ENCODE results near the gene LGALS14.
A peak's percentile ranks its signal among the peaks of the same experiment; 100 is the strongest.
"Not testable (repeated sequence)": the region's sequence is repeated elsewhere in the genome, so short reads cannot be mapped to it uniquely, and the experiment has no call there.

LGALS14 gene, protein sequence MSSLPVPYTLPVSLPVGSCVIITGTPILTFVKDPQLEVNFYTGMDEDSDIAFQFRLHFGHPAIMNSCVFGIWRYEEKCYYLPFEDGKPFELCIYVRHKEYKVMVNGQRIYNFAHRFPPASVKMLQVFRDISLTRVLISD

DNA sequence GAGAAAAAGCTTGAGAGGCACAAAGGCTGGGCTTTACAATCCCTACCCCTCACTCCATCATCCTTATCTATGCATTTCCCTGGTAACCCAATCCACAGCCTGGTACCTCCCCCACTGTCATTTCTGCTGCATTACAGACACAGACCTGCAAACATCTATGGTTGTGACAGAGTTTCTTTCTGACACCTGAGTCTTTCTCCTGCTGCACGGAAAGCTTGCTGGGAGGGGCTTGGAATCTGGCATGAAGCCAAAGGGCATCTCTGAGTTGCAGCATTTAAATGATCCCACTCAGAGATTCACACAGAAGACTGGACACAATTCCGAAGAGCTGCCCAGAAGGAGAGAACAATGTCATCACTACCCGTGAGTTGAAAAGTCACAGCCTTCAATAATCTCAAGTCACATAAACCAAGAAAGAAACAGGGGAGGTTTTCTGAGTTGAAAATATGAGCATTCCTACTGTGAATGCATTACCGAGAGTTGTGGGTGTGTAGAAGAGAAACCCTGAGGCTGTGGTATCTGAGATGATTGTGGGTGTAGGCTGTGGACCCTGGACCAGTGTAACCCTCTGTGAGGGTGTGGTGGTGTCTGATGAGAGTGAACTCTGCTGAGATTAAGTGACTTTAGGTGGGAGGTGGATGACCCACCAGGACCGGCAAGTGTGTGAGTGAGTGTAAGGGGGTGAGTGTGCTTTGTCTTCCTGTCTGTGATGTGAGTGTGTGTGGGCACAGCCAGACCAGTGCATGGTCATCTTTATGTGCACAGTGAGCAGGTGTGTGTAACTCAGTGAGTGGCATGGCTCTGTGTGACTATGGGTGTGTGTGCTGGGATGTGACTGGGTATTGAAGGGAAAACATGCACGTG, at the start of gene LGALS14:
TSS of gene LGALS14 (plus strand) at position 301 of the 864 bp plus-strand sequence. CDS start at position 349, 48 bp downstream.
- DNase-seq, result no peak

DNA sequence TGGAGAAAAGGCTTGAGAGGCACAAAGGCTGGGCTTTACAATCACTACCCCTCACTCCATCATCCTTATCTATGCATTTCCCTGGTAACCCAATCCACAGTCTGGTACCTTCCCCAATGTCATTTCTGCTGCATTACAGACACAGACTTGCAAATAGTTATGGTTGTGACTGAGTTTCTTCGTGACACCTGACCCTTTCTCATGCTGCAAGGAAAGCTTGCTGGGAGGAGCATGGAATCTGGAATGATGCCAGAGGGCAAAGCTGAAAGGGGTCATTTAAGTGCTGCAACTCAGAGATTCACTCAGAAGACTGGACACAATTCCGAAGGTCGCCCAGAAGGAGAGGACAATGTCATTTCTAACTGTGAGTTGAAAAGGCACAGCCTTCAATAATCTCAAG, 48.7 kb upstream of the LGALS14 start, which contains the start of gene LGALS16:
TSS of gene LGALS16 (plus strand) at position 301 of the 400 bp plus-strand sequence. CDS start at position 350, 49 bp downstream.
- DNase-seq, result no peak

DNA sequence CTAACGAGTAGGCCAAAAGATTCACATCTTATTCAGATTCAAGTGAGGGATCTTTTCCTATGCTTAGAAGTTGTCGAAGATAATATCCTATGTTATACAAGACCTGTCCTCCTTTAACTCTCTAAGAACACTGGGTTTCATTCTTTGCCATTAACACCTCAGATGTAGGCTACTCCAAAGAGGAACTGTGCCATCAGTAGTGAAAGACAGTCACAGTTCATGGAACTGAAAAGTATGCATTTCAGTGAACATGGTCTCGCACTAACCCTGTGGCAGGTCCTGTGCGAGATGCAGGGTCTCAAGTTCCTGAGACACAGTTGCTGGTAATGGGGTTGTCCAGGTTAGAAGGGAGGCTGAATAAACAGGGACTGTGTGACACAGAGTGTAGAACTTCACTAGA, 44.5 kb upstream of the LGALS14 start:
- no peak for DNase-seq

DNA sequence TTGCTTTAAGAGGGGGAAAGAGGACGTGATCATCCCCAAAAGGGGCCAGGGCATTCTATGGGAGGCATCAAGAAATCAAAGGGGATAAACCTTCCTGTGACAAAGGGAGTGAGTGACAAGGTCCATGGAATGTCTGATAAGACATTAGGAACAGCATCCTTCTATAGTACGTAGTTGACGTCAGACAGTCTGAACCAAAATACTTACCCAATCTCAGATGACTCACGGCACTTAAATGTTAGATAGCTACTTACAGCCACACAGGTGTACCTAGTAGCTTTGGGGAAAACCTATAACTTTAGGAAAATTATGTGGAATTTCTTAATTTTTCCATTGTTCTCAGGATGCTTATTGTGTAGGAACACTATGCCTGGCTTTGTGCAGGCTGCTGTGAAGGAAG, 43.6 kb upstream of the LGALS14 start:
- DNase-seq, result no peak

DNA sequence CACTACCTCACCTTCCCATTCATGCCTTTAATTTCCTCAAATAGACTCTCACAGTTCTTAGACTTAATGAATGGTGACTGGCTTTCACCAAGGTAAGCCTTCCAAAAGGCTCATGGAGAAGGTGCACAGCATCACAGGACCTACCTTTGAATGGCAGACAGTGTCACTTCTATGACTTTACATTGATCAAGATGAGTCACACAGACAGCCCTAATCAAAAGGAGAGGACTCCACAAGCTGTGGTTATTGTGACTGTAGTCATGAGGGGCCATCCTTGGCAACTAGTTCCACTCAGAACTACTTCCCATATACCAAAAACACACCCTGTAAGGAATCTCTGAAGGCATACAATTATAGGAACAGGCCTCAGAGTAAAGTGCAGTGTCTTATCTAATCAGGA, 42.7 kb upstream of the LGALS14 start:
- no peak for DNase-seq

DNA sequence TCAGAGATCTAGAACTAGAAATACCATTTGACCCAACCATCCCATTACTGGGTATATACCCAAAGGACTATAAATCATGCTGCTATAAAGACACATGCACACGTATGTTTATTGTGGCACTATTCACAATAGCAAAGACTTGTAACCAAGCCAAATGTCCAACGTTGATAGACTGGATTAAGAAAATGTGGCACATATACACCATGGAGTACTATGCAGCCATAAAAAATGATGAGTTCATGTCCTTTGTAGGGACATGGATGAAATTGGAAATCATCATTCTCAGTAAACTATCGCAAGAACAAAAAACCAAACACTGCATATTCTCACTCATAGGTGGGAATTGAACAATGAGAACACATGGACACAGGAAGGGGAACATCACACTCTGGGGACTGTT, 34.4 kb upstream of the LGALS14 start:
- DNase-seq, result not testable (repeated sequence)

DNA sequence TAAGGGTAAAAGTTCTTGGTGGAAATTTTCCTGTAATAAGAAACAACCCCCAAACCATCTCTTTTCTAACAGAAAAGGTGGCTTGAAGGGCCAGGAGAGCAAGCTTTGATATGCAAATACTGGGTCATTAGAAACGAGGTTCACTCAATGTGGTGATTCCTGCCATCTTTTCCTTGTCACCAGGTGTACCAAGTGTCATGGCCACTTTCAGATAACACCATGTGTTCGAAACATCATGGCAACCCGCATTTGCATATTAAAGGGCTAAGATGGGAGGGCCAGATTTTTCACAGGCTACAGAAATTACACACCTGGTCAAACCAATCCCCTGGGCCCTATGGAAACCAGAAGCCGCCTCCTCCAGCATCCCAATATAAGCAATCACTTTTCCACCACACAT, 33.3 kb upstream of the LGALS14 start:
- no peak for DNase-seq

DNA sequence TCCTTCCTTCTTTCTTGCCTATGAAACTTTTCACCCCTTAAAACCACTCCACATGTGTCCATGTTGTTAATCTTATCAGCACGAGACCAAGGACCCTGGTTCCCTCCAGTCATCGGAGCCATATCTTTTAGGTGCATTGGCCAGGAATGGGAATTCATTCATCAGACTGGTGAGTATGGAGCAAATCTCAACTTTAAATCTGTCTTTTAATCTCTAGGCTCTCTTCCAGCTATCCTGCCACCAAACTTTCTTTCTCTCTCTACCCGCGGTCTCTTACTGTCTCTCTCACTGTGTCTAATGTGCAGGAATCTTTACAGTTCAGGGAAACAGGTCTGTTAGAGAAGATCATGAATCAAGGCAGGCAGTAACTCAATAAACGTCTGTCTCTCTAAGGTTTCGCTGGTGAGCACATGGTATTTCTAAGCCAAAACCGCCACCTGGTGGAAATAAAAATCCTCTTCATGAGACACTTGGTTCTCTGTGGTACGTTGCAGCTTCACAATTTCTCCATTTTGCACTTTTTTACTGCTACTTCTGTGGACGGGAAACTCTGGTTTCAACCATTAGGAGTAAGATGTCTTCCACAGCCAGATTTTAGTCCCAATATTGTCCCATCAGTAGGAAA, 32.4 kb upstream of the LGALS14 start:
- DNase-seq, result peak; percentile 44

DNA sequence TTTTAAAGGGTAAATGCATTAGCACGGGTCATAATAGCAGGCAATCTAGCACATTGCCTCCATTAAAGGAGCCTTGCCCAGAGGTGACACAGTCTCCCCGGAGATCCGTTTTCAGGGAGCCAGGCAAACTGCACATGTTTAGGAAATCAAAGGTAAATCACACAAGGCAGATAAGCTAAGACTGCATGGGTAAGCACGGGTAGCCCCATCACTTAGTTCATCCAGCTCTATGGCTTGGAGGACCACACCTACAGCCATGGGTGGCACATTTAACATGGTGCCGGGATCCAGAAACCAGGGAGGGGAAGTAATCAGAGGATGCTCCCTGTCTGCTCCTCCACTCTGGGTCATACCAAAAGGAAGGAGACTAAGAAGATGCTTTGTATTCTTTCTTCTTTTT, 31.8 kb upstream of the LGALS14 start:
- no peak for DNase-seq

DNA sequence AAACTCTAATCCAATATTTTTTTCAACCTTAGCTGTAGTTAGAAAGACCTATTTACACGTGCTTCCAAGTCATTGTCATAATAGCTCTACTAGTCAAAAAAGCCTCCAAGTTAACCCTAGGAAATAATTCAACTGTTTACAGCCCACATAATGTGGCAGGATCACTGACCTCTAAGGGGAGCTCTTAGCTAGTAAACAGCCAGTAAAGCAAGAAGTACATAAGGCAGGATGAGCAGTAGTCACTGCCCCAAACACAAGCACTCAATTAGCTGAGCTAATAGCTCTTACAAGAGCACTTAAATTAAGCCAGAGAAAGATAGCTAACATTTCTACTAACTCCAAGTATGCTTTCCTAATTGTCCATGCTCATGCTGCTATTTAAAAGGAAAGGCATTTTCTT, 30.4 kb upstream of the LGALS14 start:
- not testable (repeated sequence) for DNase-seq

DNA sequence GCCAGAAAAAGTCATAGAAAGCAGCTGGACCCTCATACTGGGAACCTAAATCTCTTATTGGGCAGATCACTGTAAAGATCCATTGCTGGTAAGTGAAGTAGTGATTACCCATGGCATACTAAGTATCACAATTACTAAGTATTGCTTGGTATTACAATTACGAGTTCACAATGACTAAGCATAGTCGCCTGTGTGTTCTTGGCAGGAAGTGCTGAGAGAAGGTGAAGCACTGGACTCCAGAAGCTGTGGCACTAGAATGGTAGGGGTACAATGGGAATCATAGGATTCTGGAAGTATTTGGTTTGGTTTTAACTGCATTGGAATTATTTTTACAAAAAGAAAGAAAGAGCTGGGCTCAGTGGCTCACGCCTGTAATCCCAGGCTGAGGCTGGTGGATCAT, 28.3 kb upstream of the LGALS14 start:
- DNase-seq, result no peak

DNA sequence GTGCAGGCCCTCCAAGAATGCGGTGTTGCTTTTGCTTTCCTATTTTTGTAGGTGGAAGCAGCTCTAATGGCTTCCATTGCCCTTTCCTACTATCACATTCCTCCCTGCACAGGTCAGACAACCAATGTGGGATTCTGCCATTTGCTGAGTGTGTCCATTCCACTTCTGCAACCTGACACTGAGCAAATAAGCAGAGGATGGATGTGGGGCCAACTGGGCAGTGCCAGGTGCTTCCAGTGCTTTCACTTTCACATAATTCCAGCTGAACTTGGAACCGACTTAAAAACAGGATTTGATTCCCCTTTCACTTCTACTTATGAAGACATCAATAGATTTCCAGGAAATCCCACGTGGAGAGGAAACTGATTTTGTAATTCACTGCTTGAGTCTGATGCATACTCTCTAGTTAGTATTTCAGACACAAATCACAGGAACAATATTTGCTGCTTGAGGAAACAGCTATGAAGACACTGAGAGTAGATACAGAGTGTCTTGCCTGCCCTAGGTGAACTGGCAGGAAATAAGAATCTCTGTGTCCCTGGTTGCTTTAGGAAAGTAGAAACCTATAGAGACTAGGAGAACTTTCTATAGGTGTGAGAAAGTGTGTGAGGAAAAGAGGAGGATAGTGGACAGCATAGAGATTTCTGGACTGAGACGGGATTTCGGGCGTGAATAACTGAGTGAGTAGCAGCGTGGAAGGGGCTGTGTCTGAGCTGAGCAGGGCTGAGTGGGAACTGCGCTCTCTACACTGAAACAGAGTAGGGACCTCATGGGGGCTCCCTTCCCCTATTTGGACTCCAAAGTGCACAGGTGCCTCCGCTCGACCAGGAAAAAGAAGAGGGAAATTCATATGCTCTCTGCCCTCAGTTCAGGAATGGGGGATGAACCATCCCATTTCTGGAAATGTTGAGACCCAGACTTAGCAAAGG, 26.1 kb upstream of the LGALS14 start:
- DNase-seq, result peak; percentile 79

DNA sequence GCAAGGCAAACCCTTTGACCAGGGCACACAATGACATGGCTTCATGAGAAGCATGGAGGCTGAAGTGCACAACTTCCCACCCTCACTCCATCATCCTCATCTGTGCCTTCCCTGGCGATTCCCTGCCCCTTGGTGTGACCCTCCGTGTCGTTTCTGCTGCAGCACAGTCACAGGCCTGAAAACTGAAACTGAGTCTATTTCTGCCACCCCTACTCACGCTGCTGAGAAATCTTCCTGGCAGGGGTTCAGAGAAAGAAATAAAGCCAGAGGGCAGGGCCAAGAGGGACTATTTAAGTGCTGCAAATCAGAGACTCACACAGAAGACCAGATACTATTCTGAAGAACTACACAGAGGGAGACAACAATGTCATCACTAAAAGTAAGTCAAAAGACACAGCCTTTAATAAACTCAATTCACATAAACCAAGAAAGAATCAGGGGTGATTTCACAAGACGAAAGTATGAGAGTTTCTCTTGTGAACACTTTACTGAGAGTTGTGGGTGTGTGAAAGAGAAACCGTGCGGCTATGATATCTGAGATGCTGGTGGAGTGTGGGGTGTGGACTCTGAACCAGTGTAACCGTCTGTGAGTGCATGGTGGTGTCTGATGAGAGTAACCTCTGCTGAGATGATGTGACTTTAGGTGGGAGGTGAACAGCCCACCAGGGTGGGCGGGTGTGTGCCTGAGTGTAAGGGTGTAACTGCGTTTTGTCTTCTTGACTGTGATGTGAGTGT, 25.1 kb upstream of the LGALS14 start:
- DNase-seq, result no peak

DNA sequence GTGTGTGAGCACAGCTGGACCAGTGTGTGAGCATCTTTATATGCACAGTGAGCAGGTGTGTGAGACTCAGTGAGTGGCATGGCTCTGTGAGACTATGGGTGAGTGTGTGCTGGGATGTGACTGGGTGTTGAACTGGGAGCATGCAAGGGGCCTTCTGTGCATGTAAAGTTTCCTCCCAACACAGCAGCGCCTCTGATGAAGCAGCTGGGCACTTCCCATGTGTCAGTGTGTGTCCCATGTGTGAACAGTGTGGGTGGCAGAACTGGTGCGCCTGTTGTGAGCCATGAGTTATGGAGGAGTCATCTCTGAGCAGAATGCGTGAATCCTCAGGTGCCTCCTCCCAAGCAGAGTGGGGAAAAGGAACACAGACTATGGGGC, 24.5 kb upstream of the LGALS14 start:
- no peak for DNase-seq

DNA sequence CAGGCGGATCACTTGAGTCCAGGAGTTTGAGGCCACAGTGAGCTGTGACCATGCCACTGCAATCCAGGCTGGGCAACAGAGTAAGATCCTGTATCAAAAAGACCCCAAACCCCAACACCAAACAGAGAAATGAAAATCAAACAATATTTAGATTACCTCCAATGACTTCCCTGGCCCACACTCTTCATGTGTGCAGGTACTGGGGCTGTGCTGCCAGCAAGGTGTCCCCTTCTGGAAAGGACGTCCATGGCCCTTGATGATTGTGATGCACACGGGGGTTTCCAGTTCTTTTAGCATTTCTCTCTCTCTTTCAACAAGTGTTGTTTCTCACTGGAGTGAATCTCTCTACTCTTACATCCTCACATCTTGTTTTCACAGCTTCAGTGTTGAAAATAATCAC, 23.7 kb upstream of the LGALS14 start:
- DNase-seq, result no peak

DNA sequence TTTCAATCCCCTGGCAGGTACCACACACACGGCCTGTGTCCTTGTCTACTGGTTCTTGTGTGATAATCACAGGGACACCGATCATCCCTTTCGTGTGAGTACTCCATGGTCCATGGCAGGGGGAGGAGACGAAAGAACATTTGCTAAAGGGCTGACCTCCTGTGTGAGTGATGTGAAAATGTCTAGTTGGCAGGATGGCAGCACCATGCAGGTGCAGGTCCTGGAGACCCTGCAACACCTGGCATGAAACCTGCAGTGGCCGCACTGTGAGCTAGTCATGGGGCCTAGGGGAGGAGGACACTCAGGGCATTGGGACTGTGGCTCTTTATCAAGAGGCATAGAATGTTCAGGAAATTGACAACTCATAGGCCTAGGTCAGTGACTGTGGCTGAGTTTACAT, 22.9 kb upstream of the LGALS14 start:
- DNase-seq, result no peak

DNA sequence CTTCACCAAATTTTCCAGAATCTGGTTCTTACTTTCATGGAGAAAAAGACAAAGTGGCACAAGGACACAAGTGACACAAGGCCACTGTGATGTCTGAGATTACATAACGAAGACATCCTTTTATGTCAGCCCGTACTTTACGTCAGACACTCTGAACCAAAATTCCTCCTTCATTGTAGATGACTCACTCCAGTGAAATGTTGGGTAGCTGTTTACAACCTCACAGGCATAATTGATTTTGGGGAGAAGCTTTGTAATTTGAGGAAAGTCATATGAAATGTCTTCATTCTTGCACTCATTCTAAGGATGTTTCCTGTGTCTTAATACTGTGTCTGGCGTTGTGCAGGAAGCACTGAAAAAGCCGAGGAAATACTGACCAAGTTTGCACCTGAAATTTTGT, 20.0 kb upstream of the LGALS14 start:
- no peak for DNase-seq

DNA sequence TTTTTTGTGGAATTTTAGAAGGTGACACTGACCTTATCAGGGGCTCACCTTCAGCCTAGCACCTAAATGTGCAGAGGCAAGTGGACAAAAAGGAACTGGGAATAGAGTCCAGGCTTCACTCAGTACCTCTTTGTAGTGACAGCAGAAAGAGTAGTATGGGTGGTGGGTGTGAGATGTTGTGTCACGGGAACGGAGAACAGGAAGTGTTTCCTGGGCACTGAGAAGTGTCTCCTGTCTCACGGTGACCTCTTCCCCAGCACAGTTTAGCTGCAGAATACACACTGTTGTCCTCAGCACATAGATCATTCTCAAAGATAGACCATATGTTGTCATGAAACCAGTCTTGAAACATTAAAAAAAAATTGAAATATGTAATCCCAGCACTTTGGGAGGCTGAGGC, 17.5 kb upstream of the LGALS14 start:
- no peak for DNase-seq

DNA sequence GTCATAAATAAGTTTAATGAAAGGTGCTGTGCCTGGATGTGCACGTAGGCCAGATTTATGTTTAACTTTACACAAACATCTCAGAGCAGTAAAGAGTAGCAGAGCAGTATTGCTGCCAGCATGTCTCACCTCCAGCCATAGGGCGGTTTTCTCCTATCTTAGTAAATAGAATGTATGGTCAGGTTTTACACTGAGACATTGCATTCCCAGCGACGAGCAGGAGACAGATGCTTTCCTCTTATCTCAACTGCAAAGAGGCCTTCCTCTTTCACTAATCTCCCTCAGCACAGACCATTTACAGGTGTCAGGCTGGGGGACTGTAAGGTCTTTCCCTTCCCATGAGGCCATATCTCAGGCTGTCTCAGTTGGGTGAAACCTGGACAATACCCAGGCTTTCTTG, 15.6 kb upstream of the LGALS14 start:
- DNase-seq, result not testable (repeated sequence)

DNA sequence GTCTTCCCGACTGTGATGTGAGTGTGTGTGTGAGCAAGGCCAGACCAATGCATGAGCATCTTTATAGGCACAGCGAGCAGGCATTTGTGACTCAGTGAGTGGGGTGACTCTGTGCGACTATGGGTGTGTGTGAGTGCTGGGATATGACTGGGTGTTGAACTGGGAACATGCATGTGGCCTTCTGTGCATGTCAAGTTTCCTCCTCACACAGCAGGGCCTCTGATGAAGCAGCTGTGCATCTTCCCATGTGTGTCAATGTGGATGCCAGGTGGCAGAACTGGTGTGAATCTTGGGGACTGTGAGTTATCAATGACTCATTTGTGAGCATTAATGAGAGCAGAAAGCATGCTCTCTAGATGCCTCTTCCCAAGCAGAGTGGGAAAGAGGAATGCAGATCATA, 12.1 kb upstream of the LGALS14 start:
- no peak for DNase-seq

DNA sequence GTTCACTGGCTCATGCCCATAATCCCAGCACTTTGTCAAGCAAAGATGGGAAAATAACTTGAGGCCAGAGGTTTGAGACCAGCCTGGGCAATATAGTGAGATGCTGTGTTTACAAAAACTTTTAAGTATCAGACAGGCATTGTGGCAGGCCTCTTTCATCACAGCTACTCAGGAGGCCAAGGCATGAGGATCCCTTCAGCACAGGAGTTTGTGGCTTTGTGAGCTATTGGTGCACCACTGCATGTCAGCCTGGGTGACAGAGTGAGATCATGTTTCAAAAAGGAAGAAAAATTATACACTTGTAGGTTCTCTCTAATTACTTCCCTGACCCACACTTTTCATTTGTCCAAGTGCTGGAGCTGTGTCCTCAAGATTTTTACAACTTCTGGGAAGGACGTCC, 11.5 kb upstream of the LGALS14 start:
- DNase-seq, result no peak

DNA sequence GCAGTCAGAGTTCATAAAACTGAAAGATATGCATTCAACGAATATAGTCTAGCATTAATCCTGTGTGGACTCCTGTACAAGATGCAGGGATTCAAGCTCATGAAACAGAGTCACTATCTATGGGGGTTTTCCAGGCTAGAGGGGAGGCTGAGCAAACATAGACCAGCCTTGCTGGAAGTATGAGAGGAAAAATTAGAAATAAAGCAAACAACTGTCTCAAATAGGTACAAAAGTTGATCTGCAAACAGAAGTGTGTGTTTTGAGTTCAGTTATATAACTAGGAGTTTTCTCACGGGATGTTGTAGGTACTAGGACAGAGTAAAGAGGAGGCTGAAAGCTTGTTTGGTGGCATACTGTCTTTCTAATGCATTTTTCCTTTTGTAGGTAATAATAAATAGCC, 8.5 kb upstream of the LGALS14 start:
- DNase-seq, result no peak
